Gastroesophageal sphincter (tissue), 4 donors: Measurements from ENCODE around the gene SLC25A6. TPM values are rescaled to one million over a fixed set of nuclear protein-coding genes. Genes with fewer than 3 reads are reported as not detected.

Experiments used
- ATAC-seq: fragments of 150-250 bp; one replicate; pipeline ENCODE4 v1.9.1; 2016; ENCODE audit warnings: mild to moderate bottlenecking, moderate library complexity
- H3K27ac ChIP-seq, 4 donors: fragments of 200-600 bp; sonication (generic) in 3 of 4; 1 replicate in 3 of 4; 2 replicates in 1 of 4; pipeline ENCODE4 v1.5.1; 2016 to 2019
- H3K27me3 ChIP-seq: fragments of 200-600 bp; sonication (generic); one replicate; pipeline ENCODE4 v1.5.1; 2019
- H3K36me3 ChIP-seq, 2 donors: fragments of 200-600 bp; sonication (generic); one replicate each; pipeline ENCODE4 v1.5.1; 2019; ENCODE audit warnings: control low read depth in 1 of 2
- H3K4me1 ChIP-seq, 3 donors: fragments of 200-600 bp; sonication (generic); 1 replicate in 2 of 3; 2 replicates in 1 of 3; pipeline ENCODE4 v1.5.1; 2016 to 2019; ENCODE audit warnings: control low read depth in 2 of 3
- H3K4me3 ChIP-seq, 2 donors: fragments of 200-600 bp; sonication (generic); one replicate each; pipeline ENCODE4 v1.5.1; 2019; ENCODE audit warnings: mild to moderate bottlenecking in 1 of 2, moderate library complexity in 1 of 2
- H3K9me3 ChIP-seq, 3 donors: fragments of 200-600 bp; sonication (generic); one replicate each; pipeline ENCODE4 v1.5.1; 2017 to 2019; ENCODE audit warnings: control low read depth in 2 of 3
- CTCF ChIP-seq, 4 experiments: fragments of 200-600 bp in 2 of 4; fragments of 450-650 bp in 2 of 4; sonication (generic) in 1 of 4; IDR thresholded peaks; one replicate each; pipeline ENCODE4 v1.5.1; 2017 to 2019; ENCODE audit warnings: antibody characterized with exemption in 4 of 4, mild to moderate bottlenecking in 2 of 4, moderate library complexity in 2 of 4
- EP300 ChIP-seq: sonication (generic); formaldehyde crosslinking; IDR thresholded peaks from one replicate; pipeline ENCODE4 v1.6.1; 2017; ENCODE audit warnings: antibody characterized with exemption, mild to moderate bottlenecking
- POLR2A ChIP-seq, 2 donors: fragments of 450-650 bp; IDR thresholded peaks; one replicate each; pipeline ENCODE4 v1.6.1; 2017; ENCODE audit warnings: antibody characterized with exemption in 2 of 2, mild to moderate bottlenecking in 2 of 2, moderate library complexity in 1 of 2
- POLR2AphosphoS5 ChIP-seq: sonication (generic); formaldehyde crosslinking; IDR thresholded peaks from one replicate; pipeline ENCODE4 v1.6.1; 2017; ENCODE audit warnings: antibody characterized with exemption
- WGBS, 2 donors: methylation state at CpG; one replicate each; pipeline ENCODE4 v1.1.5; 2018; ENCODE audit warnings: low coverage in 1 of 2; 5-methylcytosine and 5-hydroxymethylcytosine counted together
- total RNA-seq, 4 donors: library from RNA; depleted of rRNA; stranded (reverse); fragments of >200 nt; gene quantifications; one replicate each; pipeline ENCODE4 v1.1.0, GENCODE V29; 2016

SLC25A6 gene
- total RNA-seq, 4 donors from 2014 or later, result 204 to 408 (median 268) TPM

- Histone ChIP-seq H3K4me1 (no peaks in the 10 kb centered on the region), H3K27ac (no peak overlapping the region), H3K9me3 (peaks cover 0 to 15% (median 0%) of the 10 kb centered on the region in 3 donors), H3K36me3 (peaks cover 0 to 81% of the 10 kb centered on the region in 2 donors), H3K4me3 (no peak overlapping the region), H3K27me3 (no peaks in the 10 kb centered on the region)
- ATAC-seq, result no peak
- WGBS, 2 donors, result 60 to 66% methylated on average over 1 to 12 of the region's 12 CpGs
- no peak for TF ChIP-seq POLR2AphosphoS5
Observed at GRCh38 chrX:1361275-1361674, 30.6 kb downstream of the SLC25A6 start.

- no peak for TF ChIP-seq POLR2AphosphoS5
- TF ChIP-seq POLR2A (IDR thresholded peaks at IDR 0.05), result no peak
- TF ChIP-seq CTCF (IDR thresholded peaks at IDR 0.05), result no peak
- no peak for TF ChIP-seq EP300
- no peak overlapping the region for H3K27ac ChIP-seq
- H3K4me3 ChIP-seq, result no peak overlapping the region
- no peaks in the 10 kb centered on the region for H3K27me3 ChIP-seq
- H3K4me1 ChIP-seq, result no peaks in the 10 kb centered on the region
- H3K9me3 ChIP-seq, result peaks cover 0 to 15% (median 0%) of the 10 kb centered on the region in 3 donors
- H3K36me3 ChIP-seq, result peaks cover 0 to 85% of the 10 kb centered on the region in 2 donors
- WGBS, 2 donors, result 75% methylated on average over 2 of the region's 2 CpGs; no CpG with 5 or more reads in 1 of the 2 donors
- ATAC-seq, result no peak
Observed at GRCh38 chrX:1360171-1360570, 31.7 kb downstream of the SLC25A6 start.

DNA sequence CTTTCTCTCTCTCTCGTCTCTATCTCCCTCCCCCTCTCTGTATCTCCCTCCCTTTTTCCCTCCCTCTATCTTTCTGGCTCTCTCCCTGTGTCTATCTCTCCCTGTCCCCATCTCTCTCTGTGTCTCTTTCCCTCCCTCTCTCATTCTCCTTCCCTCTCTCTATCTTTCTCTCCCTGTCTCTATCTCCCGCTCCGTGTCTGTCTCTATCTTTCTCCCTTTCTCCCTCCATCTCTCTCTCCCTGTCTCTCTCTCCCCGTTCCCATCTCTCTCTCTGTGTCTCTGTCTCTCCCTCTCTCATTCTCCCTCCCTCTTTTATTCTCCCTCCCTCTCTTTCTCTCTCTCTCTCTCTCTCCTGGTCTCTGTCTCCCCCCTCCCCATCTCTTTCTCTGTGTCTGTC, 32.4 kb downstream of the SLC25A6 start:
- 86 to 92% methylated on average over 2 to 4 of the region's 4 CpGs for WGBS, 2 donors
- peaks cover 0 to 15% (median 0%) of the 10 kb centered on the region in 3 donors for H3K9me3 ChIP-seq
- TF ChIP-seq EP300 (no peak), CTCF (IDR thresholded peaks at IDR 0.05) (no peak), POLR2AphosphoS5 (no peak), POLR2A (IDR thresholded peaks at IDR 0.05) (no peak)
- no peaks in the 10 kb centered on the region for H3K4me1 ChIP-seq
- peaks cover 0 to 79% of the 10 kb centered on the region in 2 donors for H3K36me3 ChIP-seq
- no peak overlapping the region for H3K27ac ChIP-seq
- no peak for ATAC-seq
- no peak overlapping the region for H3K4me3 ChIP-seq
- no peaks in the 10 kb centered on the region for H3K27me3 ChIP-seq

GRCh38 chrX:1358793-1359476, 33.0 kb downstream of the SLC25A6 start:
- no peak overlapping the region for H3K27ac ChIP-seq
- ATAC-seq, result no peak
- no peak overlapping the region for H3K4me3 ChIP-seq
- H3K27me3 ChIP-seq, result no peaks in the 10 kb centered on the region
- 86 to 90% methylated on average over 4 to 6 of the region's 6 CpGs for WGBS, 2 donors
- H3K9me3 ChIP-seq, result peaks cover 0 to 15% (median 0%) of the 10 kb centered on the region in 3 donors
- H3K36me3 ChIP-seq, result peaks cover 0 to 73% of the 10 kb centered on the region in 2 donors
- H3K4me1 ChIP-seq, result no peaks in the 10 kb centered on the region
- TF ChIP-seq POLR2AphosphoS5 (no peak), POLR2A (IDR thresholded peaks at IDR 0.05) (no peak), EP300 (no peak), CTCF (IDR thresholded peaks at IDR 0.05) (no peak)

DNA sequence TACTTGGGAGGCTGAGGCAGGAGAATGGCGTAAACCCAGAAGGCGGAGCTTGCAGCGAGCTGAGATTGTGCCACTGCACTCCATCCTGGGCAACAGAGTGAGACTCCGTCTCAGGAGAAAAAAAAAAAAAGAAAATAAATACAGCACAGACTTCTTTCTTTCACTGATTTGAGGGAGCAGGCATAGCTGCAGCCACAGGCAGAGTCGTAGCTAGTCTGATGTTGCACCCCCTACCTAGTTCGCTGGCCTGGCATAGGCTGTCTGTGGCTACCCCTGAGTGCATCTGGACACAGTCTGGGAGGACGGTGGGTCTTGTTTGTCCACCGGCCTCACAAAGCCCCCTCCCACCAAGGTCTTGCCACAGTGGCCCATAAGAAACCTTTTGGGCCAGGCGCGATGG, 33.9 kb downstream of the SLC25A6 start:
- ATAC-seq, result no peak
- Histone ChIP-seq H3K9me3 (peaks cover 0 to 15% (median 0%) of the 10 kb centered on the region in 3 donors), H3K27ac (no peak overlapping the region), H3K4me3 (no peak overlapping the region), H3K4me1 (no peaks in the 10 kb centered on the region), H3K36me3 (peaks cover 0 to 65% of the 10 kb centered on the region in 2 donors), H3K27me3 (no peaks in the 10 kb centered on the region)
- WGBS, 2 donors, result 93 to 95% methylated on average over 2 to 10 of the region's 10 CpGs
- TF ChIP-seq POLR2AphosphoS5 (no peak), CTCF (IDR thresholded peaks at IDR 0.05) (no peak), POLR2A (IDR thresholded peaks at IDR 0.05) (no peak), EP300 (no peak)
